ENCODE results near the gene FAM114A1. TPM values are rescaled to one million over a fixed set of nuclear protein-coding genes. Genes with fewer than 3 reads are reported as not detected.

Gene FAM114A1
- total RNA-seq, 3 donors from 2014 or later (not counting 1 experiment from before 2014, with no cell fraction given), result 0.31 to 0.70 TPM; not detected in 1

DNA sequence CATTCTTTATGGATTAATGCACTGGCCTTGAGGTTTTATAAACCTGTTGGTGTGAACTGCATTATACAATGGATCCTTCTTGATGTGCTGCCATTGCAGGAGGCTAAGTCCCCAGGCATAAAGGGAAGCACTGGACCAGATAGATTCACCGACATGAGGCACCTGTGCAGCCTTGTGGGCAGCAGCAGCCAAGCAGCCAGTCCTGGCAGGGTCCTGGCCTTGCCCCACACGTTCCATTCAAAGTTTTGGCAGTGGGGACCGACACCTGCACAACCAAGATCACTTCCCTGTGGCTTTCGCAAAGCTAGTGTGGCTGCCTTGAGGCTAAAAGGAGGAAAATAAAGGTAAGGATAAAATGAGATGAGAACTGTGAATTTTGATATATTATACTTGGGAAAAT, 111.5 kb downstream of the FAM114A1 start:
- Histone ChIP-seq H3K27me3 (ENCODE audit: control insufficient read depth, insufficient read depth, low read length) (no peaks in the 10 kb centered on the region), H3K36me3 (ENCODE audit: control insufficient read depth, insufficient read depth, low read length) (peaks cover 38% of the 10 kb centered on the region), H3K27ac (ENCODE audit: low read length) (no peak overlapping the region), H3K4me1 (ENCODE audit: control insufficient read depth, insufficient read depth, low read length) (no peaks in the 10 kb centered on the region), H3K9me3 (ENCODE audit: control insufficient read depth, insufficient read depth, low read length) (no peaks in the 10 kb centered on the region), H3K4me3 (ENCODE audit: low read length) (no peak overlapping the region)
- DNase-seq, result no peak
- Mint-ChIP-seq H3K4me3 (no peak overlapping the region), H3K27ac (no peak overlapping the region), H3K36me3 (peaks cover 7% of the 10 kb centered on the region), H3K9me3 (no peaks in the 10 kb centered on the region), H3K4me1 (no peaks in the 10 kb centered on the region), H3K27me3 (ENCODE audit: low read depth in 2 of 2) (no peaks in the 10 kb centered on the region)
- intact Hi-C loops (cut with micrococcal nuclease), result no loop called here
- TF ChIP-seq, protein P1, sequence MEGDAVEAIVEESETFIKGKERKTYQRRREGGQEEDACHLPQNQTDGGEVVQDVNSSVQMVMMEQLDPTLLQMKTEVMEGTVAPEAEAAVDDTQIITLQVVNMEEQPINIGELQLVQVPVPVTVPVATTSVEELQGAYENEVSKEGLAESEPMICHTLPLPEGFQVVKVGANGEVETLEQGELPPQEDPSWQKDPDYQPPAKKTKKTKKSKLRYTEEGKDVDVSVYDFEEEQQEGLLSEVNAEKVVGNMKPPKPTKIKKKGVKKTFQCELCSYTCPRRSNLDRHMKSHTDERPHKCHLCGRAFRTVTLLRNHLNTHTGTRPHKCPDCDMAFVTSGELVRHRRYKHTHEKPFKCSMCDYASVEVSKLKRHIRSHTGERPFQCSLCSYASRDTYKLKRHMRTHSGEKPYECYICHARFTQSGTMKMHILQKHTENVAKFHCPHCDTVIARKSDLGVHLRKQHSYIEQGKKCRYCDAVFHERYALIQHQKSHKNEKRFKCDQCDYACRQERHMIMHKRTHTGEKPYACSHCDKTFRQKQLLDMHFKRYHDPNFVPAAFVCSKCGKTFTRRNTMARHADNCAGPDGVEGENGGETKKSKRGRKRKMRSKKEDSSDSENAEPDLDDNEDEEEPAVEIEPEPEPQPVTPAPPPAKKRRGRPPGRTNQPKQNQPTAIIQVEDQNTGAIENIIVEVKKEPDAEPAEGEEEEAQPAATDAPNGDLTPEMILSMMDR (IDR thresholded peaks at IDR 0.05), result no peak
- 91% methylated on average over 4 of the region's 4 CpGs for WGBS (ENCODE audit: insufficient coverage)
- no peak for ATAC-seq

DNA sequence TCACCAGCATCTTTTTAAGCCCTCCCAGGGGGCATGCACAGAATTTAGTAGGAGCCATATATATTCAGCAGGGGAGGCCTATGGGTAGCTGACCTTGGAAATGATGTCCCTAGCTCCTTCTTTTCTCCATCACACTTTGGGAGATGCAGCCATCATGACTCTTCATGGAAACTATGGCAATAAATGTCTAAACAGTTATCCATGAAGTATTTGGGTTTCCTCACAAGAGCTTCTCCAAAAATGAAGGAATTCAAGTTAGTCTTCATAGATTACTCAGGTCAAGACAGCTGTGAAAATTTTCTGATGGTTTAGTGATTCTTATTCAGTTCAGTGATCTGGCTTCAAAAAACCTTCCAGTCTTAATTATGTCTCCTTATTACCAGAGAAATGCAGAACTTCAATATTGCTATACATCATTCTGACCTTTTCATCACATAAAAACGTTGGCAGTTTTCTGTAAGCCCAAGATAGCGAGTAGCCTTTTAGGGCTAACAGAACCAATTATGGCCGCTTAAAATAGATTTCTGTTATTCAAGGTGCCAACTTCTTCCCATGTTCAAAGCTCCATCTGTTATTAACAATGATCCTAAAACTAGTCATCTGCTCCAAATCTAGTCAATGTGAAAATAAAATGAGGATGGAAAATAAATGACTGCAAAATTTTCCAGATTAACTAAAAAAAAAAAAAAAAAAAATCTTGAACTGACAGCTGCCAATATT, 112.1 kb downstream of the FAM114A1 start:
- DNase-seq, result no peak
- no peaks in the 10 kb centered on the region for H3K9me3 Mint-ChIP-seq
- H3K36me3 ChIP-seq (ENCODE audit: control insufficient read depth, insufficient read depth, low read length), result peaks cover 42% of the 10 kb centered on the region
- no peaks in the 10 kb centered on the region for H3K9me3 ChIP-seq (ENCODE audit: control insufficient read depth, insufficient read depth, low read length)
- peaks cover 7% of the 10 kb centered on the region for H3K36me3 Mint-ChIP-seq
- no peaks in the 10 kb centered on the region for H3K27me3 ChIP-seq (ENCODE audit: control insufficient read depth, insufficient read depth, low read length)
- H3K4me3 Mint-ChIP-seq, result no peak overlapping the region
- 92% methylated on average over 3 of the region's 3 CpGs for WGBS (ENCODE audit: insufficient coverage)
- no peak overlapping the region for H3K27ac ChIP-seq (ENCODE audit: low read length)
- H3K4me1 ChIP-seq (ENCODE audit: control insufficient read depth, insufficient read depth, low read length), result no peaks in the 10 kb centered on the region
- H3K4me1 Mint-ChIP-seq, result no peaks in the 10 kb centered on the region
- H3K27ac Mint-ChIP-seq, result no peak overlapping the region
- H3K27me3 Mint-ChIP-seq (ENCODE audit: low read depth in 2 of 2), result no peaks in the 10 kb centered on the region
- intact Hi-C loops (cut with micrococcal nuclease), result loop anchor here (10.0 kb wide), 1 partner anchor 155 kb away; no protein-coding TSS in a partner anchor
- H3K4me3 ChIP-seq (ENCODE audit: low read length), result no peak overlapping the region
- TF ChIP-seq, protein P1 (IDR thresholded peaks at IDR 0.05), result no peak
- no peak for ATAC-seq

GRCh38 chr4:38980903-38981676, 113.5 kb downstream of the FAM114A1 start:
- no peak for DNase-seq
- Histone ChIP-seq H3K4me3 (ENCODE audit: low read length) (no peak overlapping the region), H3K36me3 (ENCODE audit: control insufficient read depth, insufficient read depth, low read length) (peaks cover 50% of the 10 kb centered on the region), H3K27me3 (ENCODE audit: control insufficient read depth, insufficient read depth, low read length) (no peaks in the 10 kb centered on the region), H3K9me3 (ENCODE audit: control insufficient read depth, insufficient read depth, low read length) (no peaks in the 10 kb centered on the region), H3K4me1 (ENCODE audit: control insufficient read depth, insufficient read depth, low read length) (no peaks in the 10 kb centered on the region), H3K27ac (ENCODE audit: low read length) (no peak overlapping the region)
- TF ChIP-seq, protein P1 (IDR thresholded peaks at IDR 0.05), result no peak
- H3K36me3 Mint-ChIP-seq, result peaks cover 13% of the 10 kb centered on the region
- WGBS (ENCODE audit: insufficient coverage), result 80% methylated on average over 5 of the region's 7 CpGs
- H3K27ac Mint-ChIP-seq, result peak overlapping the region in 1 of 2 donors; percentile 33
- ATAC-seq, result no peak
- no peaks in the 10 kb centered on the region for H3K27me3 Mint-ChIP-seq (ENCODE audit: low read depth in 2 of 2)
- H3K4me1 Mint-ChIP-seq, result no peaks in the 10 kb centered on the region
- intact Hi-C loops (cut with micrococcal nuclease), result loop anchor here (10.0 kb wide), 1 partner anchor 154 kb away; no protein-coding TSS in a partner anchor
- no peaks in the 10 kb centered on the region for H3K9me3 Mint-ChIP-seq
- H3K4me3 Mint-ChIP-seq, result no peak overlapping the region

All from natural killer cell (primary cell).